Parathyroid adenoma (tissue), 2 donors: ENCODE data around the gene NSMF.
"Not testable (repeated sequence)": the region's sequence is repeated elsewhere in the genome, so short reads cannot be mapped to it uniquely, and the experiment has no call there.

Source experiments
- H2AFZ ChIP-seq: fragments of 300-600 bp; sonication (generic); one replicate; pipeline ENCODE4 v1.7.0; 2017; ENCODE audit warnings: antibody characterized with exemption, mild to moderate bottlenecking
- H3K27ac ChIP-seq: fragments of 300-600 bp; sonication (generic); one replicate; pipeline ENCODE4 v1.7.0; 2017
- H3K27me3 ChIP-seq: fragments of 300-600 bp; sonication (generic); one replicate; pipeline ENCODE4 v1.7.0; 2017; ENCODE audit warnings: low read length; ENCODE audit not compliant: control insufficient read depth, insufficient read depth
- H3K36me3 ChIP-seq: fragments of 300-600 bp; sonication (generic); one replicate; pipeline ENCODE4 v1.7.0; 2017; ENCODE audit warnings: low read length; ENCODE audit not compliant: control insufficient read depth, insufficient read depth
- H3K4me1 ChIP-seq: fragments of 300-600 bp; sonication (generic); one replicate; pipeline ENCODE4 v1.7.0; 2017; ENCODE audit warnings: control low read depth
- H3K4me2 ChIP-seq: fragments of 300-600 bp; sonication (generic); one replicate; pipeline ENCODE4 v1.7.0; 2017; ENCODE audit warnings: low read length
- H3K4me3 ChIP-seq: fragments of 300-600 bp; sonication (generic); one replicate; pipeline ENCODE4 v1.7.0; 2017; ENCODE audit warnings: low read depth, low read length
- H3K79me2 ChIP-seq: fragments of 300-600 bp; sonication (generic); one replicate; pipeline ENCODE4 v1.7.0; 2017; ENCODE audit warnings: control low read depth
- H3K9ac ChIP-seq: fragments of 300-600 bp; sonication (generic); one replicate; pipeline ENCODE4 v1.7.0; 2017; ENCODE audit warnings: mild to moderate bottlenecking
- H3K9me3 ChIP-seq: fragments of 300-600 bp; sonication (generic); one replicate; pipeline ENCODE4 v1.7.0; 2017; ENCODE audit warnings: low read length; ENCODE audit not compliant: control insufficient read depth
- TF ChIP-seq, protein P1 (sequence below): fragments of 300-600 bp; sonication (generic); IDR thresholded peaks from one replicate; pipeline ENCODE4 v1.7.0; 2017; ENCODE audit warnings: antibody characterized with exemption, mild to moderate bottlenecking
- donor health status: primary hyperparathyroidism.

NSMF gene

DNA sequence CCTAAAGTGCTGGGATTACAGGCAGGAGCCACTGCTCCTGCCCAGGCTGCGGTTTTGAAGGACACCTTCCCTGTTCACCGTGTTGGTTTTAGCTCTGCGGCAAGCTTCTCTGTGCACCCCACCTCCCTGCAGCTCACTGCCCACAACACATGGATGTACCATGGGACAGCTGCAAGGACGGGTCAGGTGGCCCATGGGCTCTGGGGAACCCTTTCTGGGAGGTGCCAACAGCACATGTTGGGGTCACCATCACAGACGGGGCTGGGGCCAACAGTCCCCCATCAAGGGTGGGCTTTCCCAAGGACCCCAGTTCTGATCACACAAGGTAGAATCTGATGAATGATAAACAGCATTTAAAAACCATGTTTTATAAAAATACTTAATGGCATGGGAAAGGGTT lies 43.7 kb downstream of the NSMF start:
- peaks cover 9% of the 10 kb centered on the region for H3K79me2 ChIP-seq
- H3K4me2 ChIP-seq = no peak overlapping the region
- TF ChIP-seq, protein P1, sequence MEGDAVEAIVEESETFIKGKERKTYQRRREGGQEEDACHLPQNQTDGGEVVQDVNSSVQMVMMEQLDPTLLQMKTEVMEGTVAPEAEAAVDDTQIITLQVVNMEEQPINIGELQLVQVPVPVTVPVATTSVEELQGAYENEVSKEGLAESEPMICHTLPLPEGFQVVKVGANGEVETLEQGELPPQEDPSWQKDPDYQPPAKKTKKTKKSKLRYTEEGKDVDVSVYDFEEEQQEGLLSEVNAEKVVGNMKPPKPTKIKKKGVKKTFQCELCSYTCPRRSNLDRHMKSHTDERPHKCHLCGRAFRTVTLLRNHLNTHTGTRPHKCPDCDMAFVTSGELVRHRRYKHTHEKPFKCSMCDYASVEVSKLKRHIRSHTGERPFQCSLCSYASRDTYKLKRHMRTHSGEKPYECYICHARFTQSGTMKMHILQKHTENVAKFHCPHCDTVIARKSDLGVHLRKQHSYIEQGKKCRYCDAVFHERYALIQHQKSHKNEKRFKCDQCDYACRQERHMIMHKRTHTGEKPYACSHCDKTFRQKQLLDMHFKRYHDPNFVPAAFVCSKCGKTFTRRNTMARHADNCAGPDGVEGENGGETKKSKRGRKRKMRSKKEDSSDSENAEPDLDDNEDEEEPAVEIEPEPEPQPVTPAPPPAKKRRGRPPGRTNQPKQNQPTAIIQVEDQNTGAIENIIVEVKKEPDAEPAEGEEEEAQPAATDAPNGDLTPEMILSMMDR = no peak
- H3K36me3 ChIP-seq = no peaks in the 10 kb centered on the region
- no peak overlapping the region for H3K27ac ChIP-seq
- H3K9ac ChIP-seq = no peak overlapping the region
- no peaks in the 10 kb centered on the region for H3K4me1 ChIP-seq
- no peaks in the 10 kb centered on the region for H3K9me3 ChIP-seq
- no peak overlapping the region for H3K4me3 ChIP-seq
- no peak overlapping the region for H2AFZ ChIP-seq
- no peaks in the 10 kb centered on the region for H3K27me3 ChIP-seq

DNA sequence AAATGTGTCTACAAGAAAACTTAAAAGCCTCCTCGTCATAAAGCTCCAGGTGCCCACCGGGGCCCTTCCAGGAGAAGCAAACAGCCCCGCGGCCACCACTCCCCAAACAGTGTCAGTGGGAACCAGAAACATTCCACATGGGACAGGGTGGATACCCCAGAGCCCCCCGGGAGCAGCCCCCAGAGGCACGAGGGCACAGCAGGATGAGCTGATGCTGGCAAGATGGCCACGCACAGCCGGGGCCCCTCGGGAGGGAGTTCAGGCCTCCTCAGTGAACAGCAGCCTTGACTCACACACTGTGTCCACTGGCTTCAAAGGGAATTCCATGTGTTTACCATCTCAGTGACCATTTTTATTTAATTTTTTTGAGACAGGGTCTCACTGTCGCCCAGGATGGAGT lies 46.7 kb downstream of the NSMF start:
- Histone ChIP-seq H3K4me1 (no peaks in the 10 kb centered on the region), H3K4me3 (no peak overlapping the region), H2AFZ (no peak overlapping the region), H3K27ac (no peak overlapping the region), H3K79me2 (peaks cover 9% of the 10 kb centered on the region), H3K36me3 (no peaks in the 10 kb centered on the region), H3K4me2 (no peak overlapping the region), H3K9me3 (no peaks in the 10 kb centered on the region), H3K27me3 (no peaks in the 10 kb centered on the region), H3K9ac (no peak overlapping the region)
- TF ChIP-seq, protein P1 = no peak

DNA sequence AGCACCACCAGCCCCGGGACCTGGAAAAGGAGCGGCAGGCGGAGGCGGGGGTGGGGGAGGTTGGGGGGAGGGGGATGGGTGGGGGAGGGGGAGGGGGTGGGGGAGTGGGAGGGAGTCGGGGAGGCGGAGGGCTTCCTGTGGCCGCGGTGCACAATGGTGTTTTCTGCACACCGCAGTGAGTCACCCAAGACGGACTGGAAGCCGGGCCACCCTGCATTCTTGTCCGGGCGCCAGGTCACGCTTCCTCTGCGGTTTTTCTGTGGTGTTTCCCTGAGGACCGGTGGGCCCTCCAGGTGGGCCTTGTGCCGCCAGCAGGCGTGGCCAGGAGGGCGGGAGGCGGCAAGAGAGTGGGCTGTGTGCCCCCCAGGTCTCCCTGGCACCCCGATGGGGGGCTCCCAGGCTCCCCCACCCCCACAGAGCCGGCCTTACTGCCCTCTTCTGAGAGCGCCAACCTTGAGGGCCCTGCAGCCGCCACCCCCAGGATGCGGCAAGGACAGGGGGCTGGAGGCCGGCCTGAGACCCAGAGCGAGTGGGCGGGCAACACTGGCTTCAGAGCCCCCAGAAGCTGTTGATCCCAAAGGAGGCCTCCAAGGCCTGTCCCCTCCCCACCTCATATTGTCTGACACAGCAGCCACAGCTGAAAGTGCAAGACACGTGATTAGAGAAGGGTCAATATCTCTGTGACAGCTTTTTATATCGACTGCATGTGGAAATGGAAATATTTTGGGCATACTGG lies 47.3 kb downstream of the NSMF start:
- H3K9ac ChIP-seq = no peak overlapping the region
- H3K27ac ChIP-seq = no peak overlapping the region
- no peak overlapping the region for H3K4me3 ChIP-seq

DNA sequence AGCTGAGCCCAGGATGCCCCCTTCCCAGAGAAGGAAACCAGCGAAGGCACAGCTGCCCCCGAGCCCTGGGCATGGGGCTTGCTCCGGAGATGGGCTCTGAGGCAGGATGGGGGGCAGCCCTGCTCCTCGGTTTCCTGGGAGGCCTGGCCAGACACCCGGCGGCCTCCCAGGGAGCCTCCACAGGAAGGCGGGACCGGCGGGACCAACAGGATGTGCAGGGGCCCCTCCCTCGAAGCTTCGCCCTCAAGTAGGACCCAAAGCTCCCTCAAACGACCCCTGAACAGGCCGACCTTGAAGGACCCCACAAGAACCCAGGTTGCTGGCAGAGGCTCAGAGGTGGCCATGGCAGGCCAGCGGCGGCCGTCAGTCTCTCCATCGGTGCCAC lies 47.9 kb downstream of the NSMF start:
- Histone ChIP-seq H3K4me2 (no peak overlapping the region), H3K4me1 (no peaks in the 10 kb centered on the region), H3K27ac (no peak overlapping the region), H3K36me3 (no peaks in the 10 kb centered on the region), H3K4me3 (no peak overlapping the region), H3K79me2 (peaks cover 2% of the 10 kb centered on the region), H3K9ac (no peak overlapping the region), H2AFZ (no peak overlapping the region), H3K27me3 (no peaks in the 10 kb centered on the region), H3K9me3 (no peaks in the 10 kb centered on the region)
- TF ChIP-seq, protein P1 = no peak

More for the DNA sequence above, 47.3 kb downstream of the NSMF start:
- no peaks in the 10 kb centered on the region for H3K36me3 ChIP-seq
- no peak overlapping the region for H2AFZ ChIP-seq
- H3K4me1 ChIP-seq = no peaks in the 10 kb centered on the region
- no peak overlapping the region for H3K4me2 ChIP-seq
- H3K9me3 ChIP-seq = no peaks in the 10 kb centered on the region
- TF ChIP-seq, protein P1 = no peak
- H3K79me2 ChIP-seq = peaks cover 8% of the 10 kb centered on the region
- no peaks in the 10 kb centered on the region for H3K27me3 ChIP-seq

DNA sequence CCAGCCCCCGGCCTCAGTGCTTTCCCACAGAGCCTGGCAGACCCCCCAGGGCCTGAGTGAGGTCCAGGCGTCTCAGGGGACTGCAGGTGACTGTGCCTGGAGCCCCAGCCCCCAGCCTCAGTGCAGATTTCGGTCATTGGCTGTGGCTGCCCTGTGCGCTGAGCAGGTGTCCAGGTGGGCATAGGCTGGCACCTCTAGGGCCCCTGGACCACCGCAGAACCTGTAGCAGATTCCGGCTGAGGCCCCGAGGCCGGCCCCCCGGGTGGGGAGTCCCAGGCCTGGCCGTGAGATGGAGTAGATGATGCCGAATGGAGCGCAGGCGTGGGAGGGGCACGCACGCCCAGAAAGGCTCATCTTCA lies 48.3 kb downstream of the NSMF start:
- Histone ChIP-seq H2AFZ (no peak overlapping the region), H3K4me2 (no peak overlapping the region), H3K79me2 (peaks cover 2% of the 10 kb centered on the region), H3K27ac (no peak overlapping the region), H3K4me1 (no peaks in the 10 kb centered on the region), H3K4me3 (no peak overlapping the region), H3K27me3 (no peaks in the 10 kb centered on the region), H3K9me3 (no peaks in the 10 kb centered on the region), H3K9ac (no peak overlapping the region), H3K36me3 (no peaks in the 10 kb centered on the region)
- TF ChIP-seq, protein P1 = no peak

DNA sequence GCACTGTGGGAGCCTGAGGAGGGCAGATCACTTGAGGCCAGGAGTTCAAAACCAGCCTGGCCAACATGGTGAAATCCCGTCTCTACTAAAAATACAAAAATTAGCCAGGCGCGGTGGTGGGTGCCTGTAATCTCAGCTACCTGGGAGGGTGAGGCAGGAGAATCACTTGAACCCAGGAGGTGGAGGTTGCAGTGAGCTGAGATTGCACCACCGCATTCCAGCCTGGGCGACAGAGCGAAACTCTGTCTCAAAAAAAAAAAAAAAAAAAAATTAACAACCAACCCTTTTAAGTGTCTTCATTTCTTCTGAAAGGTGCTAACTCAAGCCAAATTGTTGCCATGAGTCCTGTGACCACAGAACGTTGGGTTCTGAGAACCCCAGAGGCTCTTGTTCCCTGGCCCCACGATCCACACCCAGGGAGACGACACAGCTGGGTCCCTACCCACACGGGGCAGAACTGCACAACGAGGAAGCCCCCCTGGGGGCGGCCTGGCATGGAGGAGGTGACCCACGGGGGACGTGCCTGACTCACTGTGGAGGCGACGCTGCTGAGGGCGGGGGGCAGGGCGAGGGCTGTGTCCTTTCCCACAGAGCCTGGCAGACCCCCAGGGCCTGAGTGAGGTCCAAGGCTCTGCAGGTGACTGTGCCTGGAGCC lies 48.8 kb downstream of the NSMF start:
- not testable (repeated sequence) for H3K4me2 ChIP-seq, H3K9ac ChIP-seq, H3K27me3 ChIP-seq, H3K36me3 ChIP-seq, H3K4me1 ChIP-seq, H2AFZ ChIP-seq, H3K9me3 ChIP-seq, H3K27ac ChIP-seq, H3K79me2 ChIP-seq, H3K4me3 ChIP-seq
